Keratinocyte (primary cell): ENCODE data around the gene CXCL16.

ENCODE experiments used
- EZH2 ChIP-seq: IDR thresholded peaks from one replicate; pipeline ENCODE4 v1.6.1; 2012; ENCODE audit warnings: inconsistent platforms, mild to moderate bottlenecking, low read length, moderate library complexity
- TF ChIP-seq, protein P1 (sequence below), 3 experiments: IDR thresholded peaks in 1 of 3; conservative IDR thresholded peaks in 1 of 3; optimal IDR thresholded peaks in 1 of 3; 2 replicates in 2 of 3; 3 replicates in 1 of 3; pipeline versions ENCODE3 to v1.5.1; 2011; ENCODE audit warnings: low read length in 3 of 3, mild to moderate bottlenecking in 3 of 3, moderate library complexity in 2 of 3, control low read depth in 1 of 3, inconsistent platforms in 1 of 3; ENCODE audit not compliant: insufficient read depth in 2 of 3; ENCODE audit errors: extremely low read depth in 1 of 3

GRCh38 chr17:4772235-4772613 lies 32.5 kb upstream of the CXCL16 start:
- TF ChIP-seq, protein P1, sequence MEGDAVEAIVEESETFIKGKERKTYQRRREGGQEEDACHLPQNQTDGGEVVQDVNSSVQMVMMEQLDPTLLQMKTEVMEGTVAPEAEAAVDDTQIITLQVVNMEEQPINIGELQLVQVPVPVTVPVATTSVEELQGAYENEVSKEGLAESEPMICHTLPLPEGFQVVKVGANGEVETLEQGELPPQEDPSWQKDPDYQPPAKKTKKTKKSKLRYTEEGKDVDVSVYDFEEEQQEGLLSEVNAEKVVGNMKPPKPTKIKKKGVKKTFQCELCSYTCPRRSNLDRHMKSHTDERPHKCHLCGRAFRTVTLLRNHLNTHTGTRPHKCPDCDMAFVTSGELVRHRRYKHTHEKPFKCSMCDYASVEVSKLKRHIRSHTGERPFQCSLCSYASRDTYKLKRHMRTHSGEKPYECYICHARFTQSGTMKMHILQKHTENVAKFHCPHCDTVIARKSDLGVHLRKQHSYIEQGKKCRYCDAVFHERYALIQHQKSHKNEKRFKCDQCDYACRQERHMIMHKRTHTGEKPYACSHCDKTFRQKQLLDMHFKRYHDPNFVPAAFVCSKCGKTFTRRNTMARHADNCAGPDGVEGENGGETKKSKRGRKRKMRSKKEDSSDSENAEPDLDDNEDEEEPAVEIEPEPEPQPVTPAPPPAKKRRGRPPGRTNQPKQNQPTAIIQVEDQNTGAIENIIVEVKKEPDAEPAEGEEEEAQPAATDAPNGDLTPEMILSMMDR (optimal IDR thresholded peaks at IDR 0.05 in 1 of 3, IDR thresholded peaks at IDR 0.05 in 1 of 3, conservative IDR thresholded peaks at IDR 0.05 in 1 of 3; ENCODE audit: extremely low read depth in 1 of 3, insufficient read depth in 2 of 3, low read length in 3 of 3), result no peak
- no peak for TF ChIP-seq EZH2
